Esophagus squamous epithelium (tissue), 5 donors: Measurements from ENCODE around the gene AHDC1. TPM values are rescaled to one million over a fixed set of nuclear protein-coding genes. Genes with fewer than 3 reads are reported as not detected.

Experiments
- DNase-seq: peaks from one replicate; lab custom pipeline; 2025; lab: John Stamatoyannopoulos, UW
- H3K27ac ChIP-seq, 4 donors: fragments of 200-600 bp; sonication (generic); one replicate each; pipeline ENCODE4 v1.5.1; 2016 to 2019; ENCODE audit warnings: mild to moderate bottlenecking in 1 of 4
- H3K27me3 ChIP-seq, 4 donors: fragments of 200-600 bp; sonication (generic); 1 replicate in 3 of 4; 2 replicates in 1 of 4; pipeline versions ENCODE4 v1.5.1 to v1.6.0; 2017 to 2021; ENCODE audit warnings: antibody characterized with exemption in 1 of 4
- H3K36me3 ChIP-seq, 3 donors: fragments of 200-600 bp; sonication (generic); one replicate each; pipeline ENCODE4 v1.5.1; 2016 to 2019
- H3K4me1 ChIP-seq, 3 donors: fragments of 200-600 bp; sonication (generic); one replicate each; pipeline ENCODE4 v1.5.1; 2017 to 2019
- H3K4me3 ChIP-seq, 4 donors: fragments of 200-600 bp; sonication (generic); 1 replicate in 3 of 4; 2 replicates in 1 of 4; pipeline ENCODE4 v1.5.1; 2016 to 2019; ENCODE audit warnings: mild to moderate bottlenecking in 2 of 4, moderate library complexity in 1 of 4
- H3K9me3 ChIP-seq, 3 donors: fragments of 200-600 bp; sonication (generic); one replicate each; pipeline ENCODE4 v1.5.1; 2016 to 2019
- CTCF ChIP-seq, 6 experiments: fragments of 450-650 bp in 4 of 6; fragments of 200-600 bp in 2 of 6; sonication (generic) in 2 of 6; IDR thresholded peaks; one replicate each; pipeline ENCODE4 v1.5.1; 2016 to 2019; ENCODE audit warnings: antibody characterized with exemption in 6 of 6, mild to moderate bottlenecking in 4 of 6, moderate library complexity in 4 of 6
- POLR2A ChIP-seq, 4 donors: fragments of 450-650 bp; IDR thresholded peaks; one replicate each; pipeline ENCODE4 v1.6.1; 2017; ENCODE audit warnings: antibody characterized with exemption in 4 of 4, mild to moderate bottlenecking in 4 of 4, moderate library complexity in 3 of 4
- WGBS, 2 donors: methylation state at CpG; one replicate each; pipeline ENCODE4 v1.1.5; 2018; 5-methylcytosine and 5-hydroxymethylcytosine counted together
- intact Hi-C: fragments of 100-400 bp; cut with DNase I; formaldehyde crosslinking; loops from one replicate; pipeline ENCODE4 v1.15.0; 2022
- total RNA-seq, 4 donors: library from RNA; depleted of rRNA; stranded (reverse); fragments of >200 nt; gene quantifications; one replicate each; pipeline ENCODE4 v1.1.0, GENCODE V29; 2016
- donor health status: DM: yes; HTN: yes; CAD: no.

AHDC1 gene
- total RNA-seq, 4 donors from 2014 or later = 22.2 to 112 (median 30.6) TPM

- H3K27me3 ChIP-seq = no peaks in the 10 kb centered on the region
- TF ChIP-seq CTCF (IDR thresholded peaks at IDR 0.05) (no peak), POLR2A (IDR thresholded peaks at IDR 0.05) (no peak)
- no peaks in the 10 kb centered on the region for H3K9me3 ChIP-seq
- intact Hi-C loops = no loop called here
- H3K36me3 ChIP-seq = no peaks in the 10 kb centered on the region
- peaks cover 60 to 98% (median 79%) of the 10 kb centered on the region in 3 donors for H3K4me1 ChIP-seq
- no peak overlapping the region for H3K4me3 ChIP-seq
- 54 to 62% methylated on average over 7 of the region's 7 CpGs for WGBS, 2 donors
- H3K27ac ChIP-seq = peak overlapping the region; percentile 94 to 99 (median 96)
- no peak for DNase-seq
Observed at GRCh38 chr1:27518808-27519207, 85.1 kb downstream of the AHDC1 start.

GRCh38 chr1:27517907-27518718, 85.8 kb downstream of the AHDC1 start:
- DNase-seq = no peak
- Histone ChIP-seq H3K4me1 (peaks cover 54 to 98% (median 78%) of the 10 kb centered on the region in 3 donors), H3K36me3 (no peaks in the 10 kb centered on the region), H3K27ac (peak overlapping the region; percentile 94 to 99 (median 96)), H3K9me3 (no peaks in the 10 kb centered on the region), H3K27me3 (no peaks in the 10 kb centered on the region), H3K4me3 (no peak overlapping the region)
- TF ChIP-seq CTCF (IDR thresholded peaks at IDR 0.05) (no peak), POLR2A (IDR thresholded peaks at IDR 0.05) (no peak)
- intact Hi-C loops = no loop called here
- WGBS, 2 donors = 40 to 55% methylated on average over 17 to 19 of the region's 21 CpGs

GRCh38 chr1:27517301-27517700, 86.6 kb downstream of the AHDC1 start:
- intact Hi-C loops = no loop called here
- no peak for DNase-seq
- Histone ChIP-seq H3K9me3 (no peaks in the 10 kb centered on the region), H3K27me3 (no peaks in the 10 kb centered on the region), H3K4me1 (peaks cover 46 to 97% (median 69%) of the 10 kb centered on the region in 3 donors), H3K36me3 (no peaks in the 10 kb centered on the region), H3K4me3 (no peak overlapping the region), H3K27ac (peak overlapping the region; percentile 94 to 99 (median 96))
- 37 to 46% methylated on average over 2 of the region's 2 CpGs for WGBS, 2 donors
- TF ChIP-seq CTCF (IDR thresholded peaks at IDR 0.05) = no peak
- no peak for TF ChIP-seq POLR2A (IDR thresholded peaks at IDR 0.05)

- H3K4me3 ChIP-seq = no peak overlapping the region
- peak overlapping the region; percentile 94 to 99 (median 96) for H3K27ac ChIP-seq
- H3K9me3 ChIP-seq = no peaks in the 10 kb centered on the region
- peaks cover 29 to 86% (median 53%) of the 10 kb centered on the region in 3 donors for H3K4me1 ChIP-seq
- DNase-seq = no peak
- WGBS, 2 donors = 60 to 92% methylated on average over 1 to 3 of the region's 3 CpGs
- H3K36me3 ChIP-seq = no peaks in the 10 kb centered on the region
- H3K27me3 ChIP-seq = no peaks in the 10 kb centered on the region
- intact Hi-C loops = no loop called here
- TF ChIP-seq CTCF (IDR thresholded peaks at IDR 0.05) = no peak
- no peak for TF ChIP-seq POLR2A (IDR thresholded peaks at IDR 0.05)
Observed at GRCh38 chr1:27515626-27516025, 88.3 kb downstream of the AHDC1 start.

- peaks cover 27 to 86% (median 47%) of the 10 kb centered on the region in 3 donors for H3K4me1 ChIP-seq
- H3K27me3 ChIP-seq = no peaks in the 10 kb centered on the region
- no peak for DNase-seq
- peak overlapping the region in 3 of 4 donors; percentile 31 to 99 (median 38) for H3K27ac ChIP-seq
- intact Hi-C loops = no loop called here
- no peaks in the 10 kb centered on the region for H3K36me3 ChIP-seq
- WGBS, 2 donors = 58 to 80% methylated on average over 2 to 7 of the region's 7 CpGs
- TF ChIP-seq CTCF (IDR thresholded peaks at IDR 0.05) (no peak), POLR2A (IDR thresholded peaks at IDR 0.05) (no peak)
- no peaks in the 10 kb centered on the region for H3K9me3 ChIP-seq
- no peak overlapping the region for H3K4me3 ChIP-seq
Observed at GRCh38 chr1:27513958-27514357, 90.0 kb downstream of the AHDC1 start.
